HCT116 (cell line): ENCODE data around the gene HIVEP3. TPM values are rescaled to one million over a fixed set of nuclear protein-coding genes. Genes with fewer than 3 reads are reported as not detected.

ENCODE experiments used
- ATAC-seq: fragments of 200-7000 bp; cut with Tn5 transposase; 2 replicates; pipeline ENCODE4 v1.9.1; 2020; ENCODE audit warnings: mild to moderate bottlenecking, moderate library complexity
- BruUV-seq: library from RNA; stranded (reverse); fragments of 400-500 nt; replicated peaks from 2 replicates; lab custom pipeline; 2021; lab: Mats Ljungman, UMichigan
- CTCF ChIA-PET: fragments of 300-600 bp; sonication (Branson Sonifier 250); formaldehyde crosslinking; loops from one replicate; lab custom pipeline; 2021; ENCODE audit warnings: antibody characterized with exemption; lab: Charles Lee
- POLR2A ChIA-PET: fragments of 300-600, 350-600 bp; sonication (Branson Sonifier 250); formaldehyde crosslinking; loops from one replicate; lab custom pipeline; 2021; ENCODE audit warnings: antibody characterized with exemption; lab: Charles Lee
- RAD21 ChIA-PET, 2 experiments: fragments of 300-600 bp; sonication (Branson Sonifier 250); formaldehyde crosslinking; loops; one replicate each; lab custom pipeline; 2023; ENCODE audit warnings: low total read pairs in 2 of 2; ENCODE audit not compliant: uncharacterized antibody in 2 of 2, unreplicated experiment in 2 of 2, low non-redundant PET in 1 of 2; lab: Charles Lee
- DNase-seq: peaks from one replicate; pipeline ENCODE4 v3.0.0-alpha.2; 2010; ENCODE audit warnings: low read depth, low spot score
- H2AFZ ChIP-seq: fragments of 200-600 bp; shearing (Covaris generic), sonication (generic); 2 replicates; pipeline ENCODE4 v1.6.1; 2017; ENCODE audit warnings: low read depth, mixed run types, mixed read lengths, antibody characterized with exemption, low read length; ENCODE audit not compliant: poor library complexity, severe bottlenecking
- H3K27ac ChIP-seq: 2 replicates; pipeline ENCODE4 v1.5.1; 2012; ENCODE audit warnings: low read depth, low read length
- H3K27me3 ChIP-seq: fragments of 200-600 bp; sonication (generic); 2 replicates; pipeline ENCODE4 v1.6.1; 2016; ENCODE audit warnings: mixed run types, low read length, mixed read lengths; ENCODE audit not compliant: insufficient read depth
- H3K36me3 ChIP-seq, 2 experiments: fragments of 200-500 bp in 1 of 2; fragments of 200-600 bp in 1 of 2; sonication (Bioruptor generic) in 1 of 2; sonication (generic) in 1 of 2; 2 replicates each; pipeline versions ENCODE4 v1.5.1 to v1.6.1; 2014 to 2016; ENCODE audit warnings: low read length in 2 of 2, inconsistent platforms in 1 of 2, mixed read lengths in 1 of 2, mixed run types in 1 of 2; ENCODE audit not compliant: insufficient read depth in 2 of 2, control insufficient read depth in 1 of 2
- H3K4me1 ChIP-seq, 2 experiments: fragments of 200-600 bp in 1 of 2; sonication (generic) in 1 of 2; 2 replicates each; pipeline versions ENCODE4 v1.5.1 to v1.6.1; 2012 to 2017; ENCODE audit warnings: low read length in 2 of 2, inconsistent platforms in 1 of 2, mild to moderate bottlenecking in 1 of 2, mixed read lengths in 1 of 2, mixed run types in 1 of 2, moderate library complexity in 1 of 2; ENCODE audit not compliant: insufficient read depth in 2 of 2, control insufficient read depth in 1 of 2
- H3K4me2 ChIP-seq: fragments of 200-600 bp; sonication (generic); 2 replicates; pipeline ENCODE4 v1.6.1; 2017; ENCODE audit warnings: mixed run types, low read length, mixed read lengths
- H3K4me3 ChIP-seq, 2 experiments: fragments of 200-600 bp in 1 of 2; sonication (generic) in 1 of 2; replicated peaks in 1 of 2; 2 replicates each; pipeline ENCODE4 v1.5.1; 2011 to 2016; ENCODE audit warnings: low read length in 2 of 2, control low read depth in 1 of 2, low read depth in 1 of 2, mild to moderate bottlenecking in 1 of 2, mixed read lengths in 1 of 2, mixed run types in 1 of 2
- H3K79me2 ChIP-seq: fragments of 200-600 bp; sonication (generic); 2 replicates; pipeline ENCODE4 v1.6.1; 2017; ENCODE audit warnings: mild to moderate bottlenecking, mixed run types, low read length, moderate library complexity, mixed read lengths; ENCODE audit not compliant: insufficient read depth
- H3K9ac ChIP-seq: fragments of 200-600 bp; sonication (generic); 2 replicates; pipeline ENCODE4 v1.6.1; 2016; ENCODE audit warnings: low read length, mixed read lengths
- H3K9me2 ChIP-seq: fragments of 200-600 bp; sonication (generic), shearing (Covaris generic); 2 replicates; pipeline ENCODE4 v1.6.1; 2017; ENCODE audit warnings: mixed run types, mild to moderate bottlenecking, moderate library complexity; ENCODE audit not compliant: insufficient read depth
- H3K9me3 ChIP-seq, 2 experiments: fragments of 200-500 bp in 1 of 2; fragments of 200-600 bp in 1 of 2; sonication (Bioruptor generic) in 1 of 2; sonication (generic) in 1 of 2; 2 replicates each; pipeline ENCODE4 v1.6.1; 2014 to 2017; ENCODE audit warnings: low read length in 2 of 2, mixed read lengths in 2 of 2, inconsistent platforms in 1 of 2, low read depth in 1 of 2, mild to moderate bottlenecking in 1 of 2, mixed run types in 1 of 2, moderate library complexity in 1 of 2; ENCODE audit not compliant: control insufficient read depth in 1 of 2, insufficient read depth in 1 of 2
- H4K20me1 ChIP-seq: fragments of 200-600 bp; sonication (generic), shearing (Covaris generic); 2 replicates; pipeline ENCODE4 v1.6.1; 2017; ENCODE audit warnings: mixed run types, mild to moderate bottlenecking, moderate library complexity; ENCODE audit not compliant: insufficient read depth
- ATF3 ChIP-seq: IDR thresholded peaks from 2 replicates; pipeline ENCODE4 v1.6.1; 2012
- CBX3 ChIP-seq: IDR thresholded peaks from 2 replicates; pipeline ENCODE4 v1.6.1; 2012; ENCODE audit warnings: low read depth
- CEBPB ChIP-seq: IDR thresholded peaks from 2 replicates; pipeline ENCODE4 v1.6.1; 2012; ENCODE audit warnings: low read depth
- EZH2 ChIP-seq: fragments of 200-600 bp; sonication (generic); IDR thresholded peaks from 2 replicates; pipeline ENCODE4 v1.6.1; 2017; ENCODE audit warnings: antibody characterized with exemption, mixed run types
- EZH2phosphoT487 ChIP-seq: fragments of 200-600 bp; IDR thresholded peaks from 2 replicates; pipeline ENCODE4 v1.6.1; 2018; ENCODE audit warnings: antibody characterized with exemption, borderline replicate concordance
- FOSL1 ChIP-seq: IDR thresholded peaks from 2 replicates; pipeline ENCODE4 v1.6.1; 2012; ENCODE audit warnings: low read depth
- MAX ChIP-seq: IDR thresholded peaks from 2 replicates; pipeline ENCODE4 v1.6.1; 2012
- POLR2A ChIP-seq: IDR thresholded peaks from 2 replicates; pipeline ENCODE4 v1.7.0; 2011; ENCODE audit warnings: borderline replicate concordance; ENCODE audit not compliant: insufficient read depth, insufficient read length; ENCODE audit errors: extremely low read depth
- POLR2AphosphoS5 ChIP-seq: IDR thresholded peaks from 2 replicates; pipeline ENCODE4 v1.6.1; 2011; ENCODE audit warnings: mild to moderate bottlenecking, low read depth, low read length, moderate library complexity
- RAD21 ChIP-seq: IDR thresholded peaks from 2 replicates; pipeline ENCODE4 v1.6.1; 2012; ENCODE audit warnings: low read depth, mild to moderate bottlenecking
- REST ChIP-seq: IDR thresholded peaks from 2 replicates; pipeline ENCODE4 v1.6.1; 2012; ENCODE audit warnings: low read depth
- SP1 ChIP-seq: IDR thresholded peaks from 2 replicates; pipeline ENCODE4 v1.6.1; 2012; ENCODE audit warnings: low read depth
- SRF ChIP-seq: IDR thresholded peaks from 2 replicates; pipeline ENCODE4 v1.6.1; 2012; ENCODE audit warnings: low read depth
- TCF7L2 ChIP-seq: IDR thresholded peaks from 2 replicates; pipeline ENCODE4 v1.7.0; 2011; ENCODE audit warnings: borderline replicate concordance, inconsistent platforms; ENCODE audit not compliant: insufficient read depth, insufficient read length; ENCODE audit errors: extremely low read depth
- YY1 ChIP-seq: IDR thresholded peaks from 2 replicates; pipeline ENCODE4 v1.6.1; 2011; ENCODE audit warnings: low read length, low read depth, moderate library complexity, mild to moderate bottlenecking; ENCODE audit not compliant: insufficient replicate concordance; ENCODE audit errors: extremely low read depth
- ZNF274 ChIP-seq: fragments of 200-500 bp; sonication (Bioruptor generic); IDR thresholded peaks from 2 replicates; pipeline ENCODE4 v1.6.1; 2014; ENCODE audit warnings: mild to moderate bottlenecking, low read depth, low read length, inconsistent platforms
- intact Hi-C: fragments of 100-400 bp; cut with micrococcal nuclease; formaldehyde crosslinking; loops from 2 replicates; pipeline ENCODE4 v1.10.0; 2022
- total RNA-seq: library from RNA; stranded (reverse); gene quantifications from one replicate; pipeline ENCODE4 v1.2.1, GENCODE V29; 2021; ENCODE audit not compliant: unreplicated experiment

The HIVEP3 gene
- total RNA-seq, 1 experiment from 2014 or later, result 7.1 TPM

- Histone ChIP-seq H3K4me2 (no peak overlapping the region), H3K36me3 (no peaks in the 10 kb centered on the region), H3K27me3 (no peaks in the 10 kb centered on the region), H2AFZ (no peak overlapping the region), H3K27ac (no peak overlapping the region), H3K9me3 (no peaks in the 10 kb centered on the region), H3K9me2 (no peaks in the 10 kb centered on the region), H3K9ac (no peak overlapping the region), H3K4me3 (no peak overlapping the region), H3K79me2 (no peaks in the 10 kb centered on the region), H4K20me1 (no peaks in the 10 kb centered on the region), H3K4me1 (peaks cover 14 to 27% of the 10 kb centered on the region in 2 experiments; a peak in 3 of 4 replicates)
- RAD21 ChIA-PET, result no interaction called here
- TF ChIP-seq CEBPB (no peak), FOSL1 (no peak), RAD21 (no peak)
- DNase-seq, result no peak
- BruUV-seq, result no TSS peak
- intact Hi-C loops, result no loop called here
- ATAC-seq, result no peak
- CTCF ChIA-PET, result no interaction called here
- POLR2A ChIA-PET, result no interaction called here
Measured at GRCh38 chr1:41883507-41883906, 35.2 kb downstream of the HIVEP3 start.

- BruUV-seq, result no TSS peak
- H3K79me2 ChIP-seq, result no peaks in the 10 kb centered on the region
- intact Hi-C loops, result no loop called here
- DNase-seq (no peak), ATAC-seq (no peak)
- RAD21 ChIA-PET, result no interaction called here
- no peak overlapping the region for H3K4me2 ChIP-seq
- H3K9me3 ChIP-seq, result no peaks in the 10 kb centered on the region
- POLR2A ChIA-PET, result no interaction called here
- H3K9ac ChIP-seq, result no peak overlapping the region
- TF ChIP-seq SRF (no peak), POLR2A (no peak), EZH2phosphoT487 (no peak), CEBPB (no peak), TCF7L2 (no peak), POLR2AphosphoS5 (no peak), ZNF274 (no peak), RAD21 (no peak), SP1 (no peak), ATF3 (no peak), CBX3 (no peak), REST (no peak), MAX (no peak), EZH2 (no peak), YY1 (no peak)
- TF ChIP-seq, all 23 proteins: peak for 0
- peaks cover 16 to 29% of the 10 kb centered on the region in 2 experiments; a peak in 3 of 4 replicates for H3K4me1 ChIP-seq
- H2AFZ ChIP-seq, result no peak overlapping the region
- no peaks in the 10 kb centered on the region for H3K9me2 ChIP-seq
- no peak overlapping the region for H3K27ac ChIP-seq
- CTCF ChIA-PET, result interaction anchor here (1.2 kb wide), 1 partner anchor 70 kb away, joined by 3 read pairs; no protein-coding TSS in a partner anchor
- no peaks in the 10 kb centered on the region for H3K27me3 ChIP-seq
- no peak overlapping the region for H3K4me3 ChIP-seq
- no peaks in the 10 kb centered on the region for H4K20me1 ChIP-seq
- H3K36me3 ChIP-seq, result no peaks in the 10 kb centered on the region
Measured at GRCh38 chr1:41882486-41882885, 36.2 kb downstream of the HIVEP3 start.
